ENCODE data around the gene ERCC6L2.

Gene ERCC6L2

DNA sequence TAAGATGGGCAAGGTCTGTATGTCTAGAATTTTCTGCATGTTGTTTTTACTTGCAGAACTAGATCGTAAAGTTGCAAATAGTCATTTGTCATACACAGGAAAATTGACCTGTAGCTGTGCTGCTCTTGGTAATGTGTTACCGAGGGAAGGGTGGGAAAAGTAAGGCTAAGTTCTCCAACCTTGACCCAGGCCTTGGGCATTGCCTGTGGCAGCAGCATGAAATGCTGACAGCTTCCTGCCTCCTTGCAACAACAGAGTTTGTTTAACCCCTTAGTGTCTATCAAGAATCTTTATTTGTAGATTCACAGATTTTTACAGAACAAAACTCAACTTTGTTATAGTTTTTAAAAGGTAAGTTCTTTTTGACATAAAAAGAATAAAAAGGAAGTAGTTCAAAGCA is 48.3 kb downstream of the ERCC6L2 start:
- TF ChIP-seq SNAI2 (CRISPR knock-in tag; IDR thresholded peaks at IDR 0.05) (no peak), PPARA (CRISPR knock-in tag; IDR thresholded peaks at IDR 0.05; ENCODE audit: borderline replicate concordance) (no peak), GLIS3 (CRISPR knock-in tag; IDR thresholded peaks at IDR 0.05) (no peak), ZC3H10 (CRISPR knock-in tag; IDR thresholded peaks at IDR 0.05) (no peak), ESRRG (CRISPR knock-in tag; IDR thresholded peaks at IDR 0.05) (no peak), ZFP30 (CRISPR knock-in tag; IDR thresholded peaks at IDR 0.05) (no peak), ZNF70 (CRISPR knock-in tag; IDR thresholded peaks at IDR 0.05) (no peak), TCF4 (CRISPR knock-in tag; IDR thresholded peaks at IDR 0.05; ENCODE audit: borderline replicate concordance) (no peak), TOX (CRISPR knock-in tag; IDR thresholded peaks at IDR 0.05; ENCODE audit: borderline replicate concordance) (no peak), ZNF565 (CRISPR knock-in tag; conservative IDR thresholded peaks at IDR 0.05; ENCODE audit: low read depth) (no peak), OSR1 (CRISPR knock-in tag; IDR thresholded peaks at IDR 0.05) (no peak), BACH2 (CRISPR knock-in tag; IDR thresholded peaks at IDR 0.05; ENCODE audit: borderline replicate concordance) (no peak), ZFP3 (CRISPR knock-in tag; IDR thresholded peaks at IDR 0.05) (no peak), RARB (CRISPR knock-in tag; IDR thresholded peaks at IDR 0.05) (no peak), ARNTL (CRISPR knock-in tag; IDR thresholded peaks at IDR 0.05; ENCODE audit: borderline replicate concordance, low read depth) (no peak), CSDC2 (CRISPR knock-in tag; IDR thresholded peaks at IDR 0.05) (no peak), CREB5 (CRISPR knock-in tag; IDR thresholded peaks at IDR 0.05; ENCODE audit: low read depth) (no peak), ISL1 (CRISPR knock-in tag; IDR thresholded peaks at IDR 0.05) (no peak)
- TF ChIP-seq, protein P1, sequence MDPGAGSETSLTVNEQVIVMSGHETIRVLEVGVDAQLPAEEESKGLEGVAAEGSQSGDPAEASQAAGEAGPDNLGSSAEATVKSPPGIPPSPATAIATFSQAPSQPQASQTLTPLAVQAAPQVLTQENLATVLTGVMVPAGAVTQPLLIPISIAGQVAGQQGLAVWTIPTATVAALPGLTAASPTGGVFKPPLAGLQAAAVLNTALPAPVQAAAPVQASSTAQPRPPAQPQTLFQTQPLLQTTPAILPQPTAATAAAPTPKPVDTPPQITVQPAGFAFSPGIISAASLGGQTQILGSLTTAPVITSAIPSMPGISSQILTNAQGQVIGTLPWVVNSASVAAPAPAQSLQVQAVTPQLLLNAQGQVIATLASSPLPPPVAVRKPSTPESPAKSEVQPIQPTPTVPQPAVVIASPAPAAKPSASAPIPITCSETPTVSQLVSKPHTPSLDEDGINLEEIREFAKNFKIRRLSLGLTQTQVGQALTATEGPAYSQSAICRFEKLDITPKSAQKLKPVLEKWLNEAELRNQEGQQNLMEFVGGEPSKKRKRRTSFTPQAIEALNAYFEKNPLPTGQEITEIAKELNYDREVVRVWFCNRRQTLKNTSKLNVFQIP (CRISPR knock-in tag; IDR thresholded peaks at IDR 0.05; ENCODE audit: borderline replicate concordance, low read depth): no peak
- TF ChIP-seq, protein P2, sequence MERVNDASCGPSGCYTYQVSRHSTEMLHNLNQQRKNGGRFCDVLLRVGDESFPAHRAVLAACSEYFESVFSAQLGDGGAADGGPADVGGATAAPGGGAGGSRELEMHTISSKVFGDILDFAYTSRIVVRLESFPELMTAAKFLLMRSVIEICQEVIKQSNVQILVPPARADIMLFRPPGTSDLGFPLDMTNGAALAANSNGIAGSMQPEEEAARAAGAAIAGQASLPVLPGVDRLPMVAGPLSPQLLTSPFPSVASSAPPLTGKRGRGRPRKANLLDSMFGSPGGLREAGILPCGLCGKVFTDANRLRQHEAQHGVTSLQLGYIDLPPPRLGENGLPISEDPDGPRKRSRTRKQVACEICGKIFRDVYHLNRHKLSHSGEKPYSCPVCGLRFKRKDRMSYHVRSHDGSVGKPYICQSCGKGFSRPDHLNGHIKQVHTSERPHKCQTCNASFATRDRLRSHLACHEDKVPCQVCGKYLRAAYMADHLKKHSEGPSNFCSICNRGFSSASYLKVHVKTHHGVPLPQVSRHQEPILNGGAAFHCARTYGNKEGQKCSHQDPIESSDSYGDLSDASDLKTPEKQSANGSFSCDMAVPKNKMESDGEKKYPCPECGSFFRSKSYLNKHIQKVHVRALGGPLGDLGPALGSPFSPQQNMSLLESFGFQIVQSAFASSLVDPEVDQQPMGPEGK (CRISPR knock-in tag; IDR thresholded peaks at IDR 0.05; ENCODE audit: borderline replicate concordance): no peak
- ATAC-seq: no peak

- no peak for ATAC-seq
These were observed 49.5 kb downstream of the ERCC6L2 start for GRCh38 chr9:95924987-95925386.

More at GRCh38 chr9:95924987-95925386, 49.5 kb downstream of the ERCC6L2 start:
- TF ChIP-seq SNAI2 (CRISPR knock-in tag; IDR thresholded peaks at IDR 0.05) (no peak), CREB5 (CRISPR knock-in tag; IDR thresholded peaks at IDR 0.05; ENCODE audit: low read depth) (no peak), ISL1 (CRISPR knock-in tag; IDR thresholded peaks at IDR 0.05) (no peak), PPARA (CRISPR knock-in tag; IDR thresholded peaks at IDR 0.05; ENCODE audit: borderline replicate concordance) (no peak), CSDC2 (CRISPR knock-in tag; IDR thresholded peaks at IDR 0.05) (no peak), ZFP30 (CRISPR knock-in tag; IDR thresholded peaks at IDR 0.05) (no peak), ARNTL (CRISPR knock-in tag; IDR thresholded peaks at IDR 0.05; ENCODE audit: borderline replicate concordance, low read depth) (no peak), ZC3H10 (CRISPR knock-in tag; IDR thresholded peaks at IDR 0.05) (no peak)
- TF ChIP-seq, protein P2 (CRISPR knock-in tag; IDR thresholded peaks at IDR 0.05; ENCODE audit: borderline replicate concordance): no peak
